HepG2 (cell line): ENCODE measurements around the gene DDAH1. TPM values are rescaled to one million over a fixed set of nuclear protein-coding genes. Genes with fewer than 3 reads are reported as not detected.
A peak's percentile ranks its signal among the peaks of the same experiment; 100 is the strongest.

Source experiments
- CREB3 ChIP-seq: sonication (generic); formaldehyde crosslinking; IDR thresholded peaks from 2 replicates; pipeline ENCODE4 v1.5.0; 2020; ENCODE audit warnings: missing genetic modification reagents
- ELF4 ChIP-seq: sonication (generic); formaldehyde crosslinking; IDR thresholded peaks from 2 replicates; pipeline ENCODE4 v1.5.0; 2020; ENCODE audit warnings: missing genetic modification reagents, mild to moderate bottlenecking, moderate library complexity, borderline replicate concordance
- FOXM1 ChIP-seq: sonication (generic); formaldehyde crosslinking; IDR thresholded peaks from 2 replicates; pipeline ENCODE4 v1.5.0; 2020; ENCODE audit warnings: missing genetic modification reagents
- HDAC2 ChIP-seq: sonication (generic); formaldehyde crosslinking; IDR thresholded peaks from 2 replicates; pipeline ENCODE4 v1.4.0; 2020; ENCODE audit warnings: missing genetic modification reagents
- IKZF1 ChIP-seq: fragments of 450-650 bp; IDR thresholded peaks from 2 replicates; pipeline ENCODE4 v1.7.1; 2016
- MXD3 ChIP-seq: IDR thresholded peaks from 2 replicates; pipeline ENCODE4 v1.6.1; 2016; ENCODE audit warnings: mild to moderate bottlenecking, missing biosample characterization, missing genetic modification reagents
- NKX3-1 ChIP-seq: sonication (generic); formaldehyde crosslinking; IDR thresholded peaks from 2 replicates; pipeline ENCODE4 v1.5.0; 2020; ENCODE audit warnings: missing genetic modification reagents
- THAP7 ChIP-seq: sonication (generic); formaldehyde crosslinking; IDR thresholded peaks from 2 replicates; pipeline ENCODE4 v1.8.1; 2023; ENCODE audit warnings: mild to moderate bottlenecking, missing genetic modification reagents
- TRIM24 ChIP-seq: sonication (generic); formaldehyde crosslinking; IDR thresholded peaks from 2 replicates; pipeline ENCODE4 v1.8.0; 2022; ENCODE audit warnings: mild to moderate bottlenecking, missing genetic modification reagents
- ZNF329 ChIP-seq: sonication (generic); formaldehyde crosslinking; IDR thresholded peaks from 2 replicates; pipeline ENCODE4 v1.9.0; 2021; ENCODE audit warnings: low read depth, mild to moderate bottlenecking, missing genetic modification reagents
- ZNF331 ChIP-seq: sonication (generic); formaldehyde crosslinking; IDR thresholded peaks from 2 replicates; pipeline ENCODE4 v1.4.0; 2020; ENCODE audit warnings: missing genetic modification reagents
- ZNF563 ChIP-seq: sonication (generic); formaldehyde crosslinking; IDR thresholded peaks from 2 replicates; pipeline ENCODE4 v1.8.0; 2022; ENCODE audit warnings: mild to moderate bottlenecking, moderate library complexity, missing genetic modification reagents
- ZNF816 ChIP-seq: sonication (generic); formaldehyde crosslinking; IDR thresholded peaks from 2 replicates; pipeline ENCODE4 v1.8.0; 2022; ENCODE audit warnings: missing genetic modification reagents, mild to moderate bottlenecking, borderline replicate concordance
- polyA plus RNA-seq, 8 experiments: library from polyadenylated mRNA; depleted of rRNA in 3 of 8; stranded (reverse) in 7 of 8; unstranded in 1 of 8; fragments of >200 nt; fragmentation: Illumina TruSeq in 4 of 8; extraction: Trizol in 4 of 8; gene quantifications; 2 replicates each; pipeline versions ENCODE4 v1.2.1 to v1.2.3, GENCODE V29; 2011 to 2016; ENCODE audit warnings: low read depth in 4 of 8, missing spikeins in 1 of 8, mixed read lengths in 1 of 8; ENCODE audit not compliant: insufficient read depth in 1 of 8
- total RNA-seq, 5 experiments: library from RNA; depleted of rRNA; stranded (reverse); fragments of >200 nt; fragmentation: Illumina TruSeq; extraction: Trizol; gene quantifications; 2 replicates each; pipeline ENCODE4 v1.2.3, GENCODE V29; 2016; ENCODE audit warnings: low read depth in 1 of 5
- TF ChIP-seq, protein P1 (sequence below): sonication (generic); formaldehyde crosslinking; IDR thresholded peaks from 2 replicates; pipeline ENCODE4 v1.8.1; 2023; ENCODE audit warnings: missing genetic modification reagents, inconsistent platforms, borderline replicate concordance
- TF ChIP-seq, protein P2 (sequence below): sonication (generic); formaldehyde crosslinking; IDR thresholded peaks from 2 replicates; pipeline ENCODE4 v1.5.1; 2020; ENCODE audit warnings: missing genetic modification reagents, mild to moderate bottlenecking, borderline replicate concordance

The DDAH1 gene
- total and polyA plus RNA-seq, 2 of the 13 experiments (the other 11 are each of a cell fraction or from before 2014, with no cell fraction given) = 39.7 to 64.4 TPM

DNA sequence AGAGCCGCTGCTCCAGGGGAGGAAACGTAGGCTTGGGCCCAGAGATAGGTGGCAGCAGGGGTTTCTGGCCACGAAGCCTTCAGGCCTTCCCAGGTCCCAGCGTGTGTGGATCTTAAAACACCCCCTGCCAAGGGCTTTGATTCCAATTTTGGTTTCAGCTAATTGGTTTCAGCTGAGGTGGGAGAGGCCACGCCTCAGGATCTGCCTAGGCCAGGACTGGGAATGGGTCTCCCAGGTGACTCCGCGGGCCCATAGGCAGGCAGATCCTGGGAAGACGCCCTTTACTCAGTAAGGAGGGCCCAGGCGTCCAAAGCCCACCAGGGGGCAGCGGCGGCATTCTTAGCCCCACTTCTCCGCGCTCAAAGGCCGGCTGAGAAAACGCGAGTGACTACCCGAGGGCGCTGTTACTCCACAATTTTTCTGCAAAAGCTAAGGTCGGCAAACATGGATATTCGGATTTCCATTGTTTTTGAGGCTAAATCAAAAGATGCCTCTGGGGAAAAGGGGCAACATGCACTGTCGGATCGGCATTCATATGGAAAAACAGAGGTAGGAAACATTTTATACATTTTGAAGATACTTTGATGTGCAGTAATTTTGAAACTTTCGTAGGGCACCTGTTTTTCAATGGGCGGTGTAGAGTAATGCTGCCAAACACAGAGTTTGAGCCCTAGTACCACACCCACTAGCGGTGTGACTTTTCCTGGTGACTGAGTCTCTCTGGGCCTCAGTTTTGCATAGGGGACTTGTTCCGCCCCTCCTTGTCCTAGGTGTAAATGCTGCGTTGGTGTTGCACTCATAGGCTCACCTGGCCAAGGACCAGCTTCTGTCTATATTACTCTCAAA lies 156.7 kb downstream of the DDAH1 start (continued):
- TF ChIP-seq ZNF329 (CRISPR knock-in tag) = no peak
- peak; percentile 24; the same call in 1 of the 2 replicates for TF ChIP-seq ZNF331 (CRISPR knock-in tag)
- TF ChIP-seq, protein P1, sequence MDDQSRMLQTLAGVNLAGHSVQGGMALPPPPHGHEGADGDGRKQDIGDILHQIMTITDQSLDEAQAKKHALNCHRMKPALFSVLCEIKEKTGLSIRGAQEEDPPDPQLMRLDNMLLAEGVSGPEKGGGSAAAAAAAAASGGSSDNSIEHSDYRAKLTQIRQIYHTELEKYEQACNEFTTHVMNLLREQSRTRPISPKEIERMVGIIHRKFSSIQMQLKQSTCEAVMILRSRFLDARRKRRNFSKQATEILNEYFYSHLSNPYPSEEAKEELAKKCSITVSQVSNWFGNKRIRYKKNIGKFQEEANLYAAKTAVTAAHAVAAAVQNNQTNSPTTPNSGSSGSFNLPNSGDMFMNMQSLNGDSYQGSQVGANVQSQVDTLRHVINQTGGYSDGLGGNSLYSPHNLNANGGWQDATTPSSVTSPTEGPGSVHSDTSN (CRISPR knock-in tag) = no peak
- no peak for TF ChIP-seq HDAC2 (CRISPR knock-in tag)
- TF ChIP-seq ZNF816 (CRISPR knock-in tag) = no peak
- TF ChIP-seq, protein P2, sequence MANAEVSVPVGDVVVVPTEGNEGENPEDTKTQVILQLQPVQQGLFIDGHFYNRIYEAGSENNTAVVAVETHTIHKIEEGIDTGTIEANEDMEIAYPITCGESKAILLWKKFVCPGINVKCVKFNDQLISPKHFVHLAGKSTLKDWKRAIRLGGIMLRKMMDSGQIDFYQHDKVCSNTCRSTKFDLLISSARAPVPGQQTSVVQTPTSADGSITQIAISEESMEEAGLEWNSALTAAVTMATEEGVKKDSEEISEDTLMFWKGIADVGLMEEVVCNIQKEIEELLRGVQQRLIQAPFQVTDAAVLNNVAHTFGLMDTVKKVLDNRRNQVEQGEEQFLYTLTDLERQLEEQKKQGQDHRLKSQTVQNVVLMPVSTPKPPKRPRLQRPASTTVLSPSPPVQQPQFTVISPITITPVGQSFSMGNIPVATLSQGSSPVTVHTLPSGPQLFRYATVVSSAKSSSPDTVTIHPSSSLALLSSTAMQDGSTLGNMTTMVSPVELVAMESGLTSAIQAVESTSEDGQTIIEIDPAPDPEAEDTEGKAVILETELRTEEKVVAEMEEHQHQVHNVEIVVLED = no peak
- TF ChIP-seq IKZF1 = no peak
- no peak for TF ChIP-seq ZNF563 (CRISPR knock-in tag)
- TF ChIP-seq FOXM1 (CRISPR knock-in tag) = no peak
- no peak for TF ChIP-seq NKX3-1
- TF ChIP-seq TRIM24 (CRISPR knock-in tag) = no peak
- no peak for TF ChIP-seq ELF4 (CRISPR knock-in tag)
- TF ChIP-seq MXD3 (CRISPR knock-in tag) = no peak
- TF ChIP-seq THAP7 (CRISPR knock-in tag) = no peak
- TF ChIP-seq CREB3 (CRISPR knock-in tag) = no peak
